Thyroid gland (tissue), 4 donors: ENCODE measurements around the gene GPC6.

Experiments used
- CTCF ChIP-seq, 6 experiments: fragments of 200-600 bp in 3 of 6; fragments of 450-650 bp in 3 of 6; sonication (generic) in 3 of 6; IDR thresholded peaks; one replicate each; pipeline ENCODE4 v1.5.1; 2016 to 2019; ENCODE audit warnings: antibody characterized with exemption in 6 of 6, mild to moderate bottlenecking in 2 of 6, inconsistent platforms in 1 of 6, moderate library complexity in 1 of 6
- POLR2A ChIP-seq, 2 donors: fragments of 450-650 bp; IDR thresholded peaks; one replicate each; pipeline ENCODE4 v1.6.1; 2017; ENCODE audit warnings: antibody characterized with exemption in 2 of 2, mild to moderate bottlenecking in 2 of 2, moderate library complexity in 1 of 2

- TF ChIP-seq CTCF (IDR thresholded peaks at IDR 0.05): peak in 2 of 6 experiments; percentile 15 to 33
- no peak for TF ChIP-seq POLR2A (IDR thresholded peaks at IDR 0.05)
Observed at GRCh38 chr13:93248627-93249047, 22.0 kb downstream of the GPC6 start.
